H9 (cell line): ENCODE data around the gene CELSR2. TPM values are rescaled to one million over a fixed set of nuclear protein-coding genes. Genes with fewer than 3 reads are reported as not detected.

Experiments used
- DNase-seq: peaks from one replicate; pipeline ENCODE4 v3.0.0-alpha.2; 2017
- H2AFZ ChIP-seq: one replicate; pipeline ENCODE4 v1.6.1; 2013; ENCODE audit warnings: mild to moderate bottlenecking, low read length, control low read depth, moderate library complexity
- H2AK5ac ChIP-seq: 2 replicates; pipeline ENCODE4 v1.6.1; 2013; ENCODE audit warnings: low read length, control low read depth, mixed read lengths; ENCODE audit not compliant: insufficient read length
- H2BK120ac ChIP-seq: one replicate; pipeline ENCODE4 v1.6.1; 2013; ENCODE audit warnings: low read depth, mild to moderate bottlenecking, low read length, control low read depth, inconsistent platforms; ENCODE audit not compliant: poor library complexity, severe bottlenecking
- H2BK12ac ChIP-seq: 2 replicates; pipeline ENCODE4 v1.6.1; 2013; ENCODE audit warnings: low read length, control low read depth, mixed read lengths, low read depth; ENCODE audit not compliant: insufficient read length
- H2BK15ac ChIP-seq: 2 replicates; pipeline ENCODE4 v1.6.1; 2013; ENCODE audit warnings: low read depth, low read length, control low read depth
- H2BK20ac ChIP-seq: one replicate; pipeline ENCODE4 v1.6.1; 2013; ENCODE audit warnings: low read depth, mild to moderate bottlenecking, low read length, control low read depth, inconsistent platforms; ENCODE audit not compliant: poor library complexity, severe bottlenecking
- H2BK5ac ChIP-seq: 2 replicates; pipeline ENCODE4 v1.6.1; 2013; ENCODE audit warnings: low read length, control low read depth, mixed read lengths; ENCODE audit not compliant: insufficient read length
- H3K14ac ChIP-seq: 2 replicates; pipeline ENCODE4 v1.6.1; 2013; ENCODE audit warnings: low read length, control low read depth; ENCODE audit not compliant: insufficient read depth
- H3K18ac ChIP-seq: 2 replicates; pipeline ENCODE4 v1.6.1; 2013; ENCODE audit warnings: low read depth, mild to moderate bottlenecking, mixed read lengths, low read length, control low read depth; ENCODE audit not compliant: insufficient read length
- H3K23ac ChIP-seq: 2 replicates; pipeline ENCODE4 v1.6.1; 2013; ENCODE audit warnings: low read length, control low read depth, mixed read lengths, low read depth; ENCODE audit not compliant: insufficient read length
- H3K23me2 ChIP-seq: 2 replicates; pipeline ENCODE4 v1.6.1; 2013; ENCODE audit warnings: low read depth, mild to moderate bottlenecking, mixed read lengths, low read length, control low read depth; ENCODE audit not compliant: insufficient read length, poor library complexity, severe bottlenecking
- H3K27ac ChIP-seq: 2 replicates; pipeline ENCODE4 v1.5.1; 2013; ENCODE audit warnings: low read length, control low read depth, mixed read lengths, low read depth; ENCODE audit not compliant: insufficient read length
- H3K27me3 ChIP-seq: 2 replicates; pipeline ENCODE4 v1.6.1; 2013; ENCODE audit warnings: low read length, control low read depth, inconsistent platforms; ENCODE audit not compliant: insufficient read depth
- H3K4ac ChIP-seq: 2 replicates; pipeline ENCODE4 v1.6.1; 2013; ENCODE audit warnings: low read depth, mild to moderate bottlenecking, control low read depth, inconsistent platforms, low read length, moderate library complexity
- H3K4me1 ChIP-seq: 2 replicates; pipeline ENCODE4 v1.6.1; 2013; ENCODE audit warnings: low read length, control low read depth, inconsistent platforms; ENCODE audit not compliant: insufficient read depth
- H3K4me2 ChIP-seq: 2 replicates; pipeline ENCODE4 v1.6.1; 2013; ENCODE audit warnings: low read length, control low read depth, mixed read lengths; ENCODE audit not compliant: insufficient read length, insufficient read depth
- H3K56ac ChIP-seq: 2 replicates; pipeline ENCODE4 v1.6.1; 2013; ENCODE audit warnings: low read depth, mild to moderate bottlenecking, mixed read lengths, low read length, control low read depth; ENCODE audit not compliant: insufficient read length
- H3K79me1 ChIP-seq: 2 replicates; pipeline ENCODE4 v1.6.1; 2013; ENCODE audit warnings: low read depth, mild to moderate bottlenecking, moderate library complexity, low read length, control low read depth, inconsistent platforms; ENCODE audit not compliant: insufficient read depth, poor library complexity, severe bottlenecking
- H3K79me2 ChIP-seq: 2 replicates; pipeline ENCODE4 v1.6.1; 2013; ENCODE audit warnings: low read length, control low read depth, inconsistent platforms; ENCODE audit not compliant: insufficient read depth
- H3K9ac ChIP-seq: 2 replicates; pipeline ENCODE4 v1.6.1; 2013; ENCODE audit warnings: low read length, control low read depth, mixed read lengths; ENCODE audit not compliant: insufficient read length; ENCODE audit errors: extremely low read depth
- H3K9me3 ChIP-seq: one replicate; pipeline ENCODE4 v1.6.1; 2013; ENCODE audit warnings: low read depth, low read length, inconsistent platforms; ENCODE audit not compliant: control insufficient read depth
- H3T11ph ChIP-seq: one replicate; pipeline ENCODE4 v1.6.1; 2013; ENCODE audit warnings: mild to moderate bottlenecking, low read length, control low read depth, inconsistent platforms
- H4K20me1 ChIP-seq: one replicate; pipeline ENCODE4 v1.6.1; 2013; ENCODE audit not compliant: control insufficient read depth, insufficient read length, insufficient read depth
- H4K5ac ChIP-seq: 2 replicates; pipeline ENCODE4 v1.6.1; 2013; ENCODE audit warnings: low read depth, mild to moderate bottlenecking, mixed read lengths, low read length, control low read depth; ENCODE audit not compliant: insufficient read length
- H4K8ac ChIP-seq: replicated peaks from 2 replicates; pipeline ENCODE4 v1.6.1; 2013; ENCODE audit warnings: low read length, control low read depth, mixed read lengths, low read depth; ENCODE audit not compliant: insufficient read length
- H4K91ac ChIP-seq: 2 replicates; pipeline ENCODE4 v1.6.1; 2013; ENCODE audit warnings: low read depth, mild to moderate bottlenecking, moderate library complexity, mixed read lengths, low read length, control low read depth; ENCODE audit not compliant: insufficient read length
- H3K27ac Mint-ChIP-seq, 3 experiments: 2 replicates in 2 of 3; 3 replicates in 1 of 3; pipeline ENCODE4 v1.8.0; 2020 to 2021; ENCODE audit warnings: mixed read lengths in 3 of 3, mild to moderate bottlenecking in 1 of 3, moderate library complexity in 1 of 3
- H3K27me3 Mint-ChIP-seq: 2 replicates; pipeline ENCODE4 v1.8.0; 2021; ENCODE audit warnings: low read depth, mild to moderate bottlenecking, moderate library complexity, mixed read lengths
- H3K36me3 Mint-ChIP-seq, 3 experiments: 2 replicates in 2 of 3; 3 replicates in 1 of 3; pipeline ENCODE4 v1.8.0; 2020 to 2021; ENCODE audit warnings: low read depth in 3 of 3, mixed read lengths in 3 of 3; ENCODE audit not compliant: insufficient read depth in 1 of 3
- H3K4me1 Mint-ChIP-seq, 2 experiments: 2 replicates each; pipeline ENCODE4 v1.8.0; 2020; ENCODE audit warnings: mixed read lengths in 2 of 2
- H3K4me3 Mint-ChIP-seq, 2 experiments: 2 replicates in 1 of 2; 3 replicates in 1 of 2; pipeline ENCODE4 v1.8.0; 2020 to 2021; ENCODE audit warnings: mild to moderate bottlenecking in 2 of 2, mixed read lengths in 2 of 2, moderate library complexity in 1 of 2
- H3K9me3 Mint-ChIP-seq, 2 experiments: 2 replicates in 1 of 2; 3 replicates in 1 of 2; pipeline ENCODE4 v1.8.0; 2020; ENCODE audit warnings: mild to moderate bottlenecking in 2 of 2, mixed read lengths in 2 of 2, moderate library complexity in 1 of 2
- CTCF ChIP-seq: fragments of 200-600 bp; sonication (generic); conservative IDR thresholded peaks from 3 replicates; pipeline ENCODE4 v1.8.0; 2021; ENCODE audit warnings: antibody characterized with exemption, mild to moderate bottlenecking
- WGBS: extraction: QIAGEN DNeasy Blood & Tissue Kit; methylation state at CpG from one replicate; pipeline ENCODE4 v1.1.7; 2013; ENCODE audit warnings: missing lambda C conversion rate, low lambda C conversion rate, mixed read lengths; ENCODE audit not compliant: insufficient read length; ENCODE audit errors: extremely low coverage; 5-methylcytosine and 5-hydroxymethylcytosine counted together
- total RNA-seq: library from RNA; stranded (reverse); gene quantifications from 2 replicates; pipeline ENCODE4 v1.2.1, GENCODE V29; 2021

Gene CELSR2
- total RNA-seq, 1 experiment from 2014 or later: 29.2 TPM

DNA sequence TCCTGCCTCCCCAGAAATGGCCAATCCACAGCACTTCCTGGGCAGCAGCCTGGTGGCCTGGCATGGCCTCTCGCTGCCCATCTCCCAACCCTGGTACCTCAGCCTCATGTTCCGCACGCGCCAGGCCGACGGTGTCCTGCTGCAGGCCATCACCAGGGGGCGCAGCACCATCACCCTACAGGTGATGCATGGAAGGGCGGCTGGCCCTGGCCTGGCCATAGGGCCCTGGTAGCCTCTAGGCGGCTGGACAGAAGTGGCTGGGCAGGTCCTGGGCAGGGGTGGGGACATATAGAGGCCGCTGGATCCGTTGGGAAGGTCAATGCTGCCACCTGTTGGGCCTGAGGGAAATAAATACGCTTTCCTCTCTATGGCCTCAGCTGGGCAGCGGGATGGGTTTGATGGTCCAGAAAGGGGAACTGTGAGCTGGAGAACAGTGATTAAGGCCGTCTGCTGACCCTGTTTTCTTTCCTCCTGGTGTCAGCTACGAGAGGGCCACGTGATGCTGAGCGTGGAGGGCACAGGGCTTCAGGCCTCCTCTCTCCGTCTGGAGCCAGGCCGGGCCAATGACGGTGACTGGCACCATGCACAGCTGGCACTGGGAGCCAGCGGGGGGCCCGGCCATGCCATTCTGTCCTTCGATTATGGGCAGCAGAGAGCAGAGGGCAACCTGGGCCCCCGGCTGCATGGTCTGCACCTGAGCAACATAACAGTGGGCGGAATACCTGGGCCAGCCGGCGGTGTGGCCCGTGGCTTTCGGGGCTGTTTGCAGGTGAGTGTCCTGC, 14.4 kb downstream of the CELSR2 start:
- WGBS: no CpG with 5 or more reads among the region's 29 CpGs
- Histone ChIP-seq H3K79me1 (no peaks in the 10 kb centered on the region), H4K91ac (no peak overlapping the region), H2BK120ac (no peak overlapping the region), H3K23ac (no peak overlapping the region), H3T11ph (no peak overlapping the region), H3K14ac (no peak overlapping the region), H3K9ac (no peak overlapping the region), H3K23me2 (no peaks in the 10 kb centered on the region), H3K27ac (no peak overlapping the region), H2BK12ac (no peak overlapping the region), H2BK20ac (no peak overlapping the region), H3K4ac (no peak overlapping the region), H4K5ac (no peak overlapping the region), H4K8ac (no peak overlapping the region), H3K4me2 (no peak overlapping the region), H2BK5ac (no peak overlapping the region), H3K79me2 (no peaks in the 10 kb centered on the region), H3K56ac (no peak overlapping the region), H4K20me1 (no peaks in the 10 kb centered on the region), H2BK15ac (no peak overlapping the region; the same call in 1 of the 2 replicates), H3K18ac (no peak overlapping the region), H3K27me3 (no peaks in the 10 kb centered on the region), H3K4me1 (no peaks in the 10 kb centered on the region; the same call in 1 of the 2 replicates), H2AFZ (no peak overlapping the region), H3K9me3 (no peaks in the 10 kb centered on the region), H2AK5ac (no peak overlapping the region)
- peaks cover 18 to 26% of the 10 kb centered on the region in 2 experiments for H3K4me1 Mint-ChIP-seq
- TF ChIP-seq CTCF: peak; percentile 100
- no peak overlapping the region; a peak in 2 of 7 replicates for H3K27ac Mint-ChIP-seq
- peak overlapping the region in 1 of 2 experiments; percentile 36; a peak in 1 of 5 replicates for H3K4me3 Mint-ChIP-seq
- peak; percentile 98 for DNase-seq
- H3K27me3 Mint-ChIP-seq: no peaks in the 10 kb centered on the region
- no peaks in the 10 kb centered on the region; a peak in 1 of 5 replicates for H3K9me3 Mint-ChIP-seq
- H3K36me3 Mint-ChIP-seq: peaks cover 10 to 44% (median 30%) of the 10 kb centered on the region in 3 experiments; a peak in 6 of 7 replicates
